Neural cell (in vitro differentiated cells): ENCODE data around the gene ZNF547.

Source experiments
- EP300 ChIP-seq: fragments of 450-650 bp; conservative IDR thresholded peaks from 2 replicates; pipeline ENCODE4 v1.6.1; 2014; ENCODE audit warnings: antibody characterized with exemption, mild to moderate bottlenecking, moderate library complexity; ENCODE audit not compliant: poor library complexity, severe bottlenecking
- EZH2 ChIP-seq: fragments of 200-600, 300-800 bp; shearing (Covaris generic), sonication (generic); IDR thresholded peaks from 2 replicates; pipeline ENCODE4 v1.6.1; 2014; ENCODE audit warnings: antibody characterized with exemption, low read length, borderline replicate concordance, mild to moderate bottlenecking; ENCODE audit not compliant: insufficient read depth, poor library complexity, severe bottlenecking
- POLR2AphosphoS5 ChIP-seq: IDR thresholded peaks from 2 replicates; pipeline ENCODE4 v1.6.1; 2012
- TF ChIP-seq, protein P1 (sequence below): fragments of 450-650 bp; IDR thresholded peaks from 2 replicates; pipeline ENCODE4 v1.5.1; 2014; ENCODE audit warnings: antibody characterized with exemption, mild to moderate bottlenecking, moderate library complexity; ENCODE audit not compliant: poor library complexity, severe bottlenecking

DNA sequence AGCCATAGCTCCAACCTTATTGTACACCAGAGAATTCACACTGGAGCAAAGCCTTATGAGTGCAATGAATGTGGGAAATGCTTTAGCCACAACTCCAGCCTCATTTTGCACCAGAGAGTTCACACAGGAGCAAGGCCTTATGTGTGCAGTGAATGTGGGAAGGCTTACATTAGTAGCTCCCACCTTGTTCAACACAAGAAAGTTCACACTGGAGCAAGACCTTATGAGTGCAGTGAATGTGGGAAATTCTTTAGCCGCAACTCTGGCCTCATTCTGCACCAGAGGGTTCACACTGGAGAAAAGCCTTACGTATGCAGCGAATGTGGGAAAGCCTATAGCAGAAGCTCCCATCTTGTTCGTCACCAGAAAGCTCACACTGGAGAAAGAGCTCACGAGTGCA is 5.9 kb upstream of the ZNF547 start:
- TF ChIP-seq POLR2AphosphoS5 (no peak), EP300 (no peak), EZH2 (no peak)
- TF ChIP-seq, protein P1, sequence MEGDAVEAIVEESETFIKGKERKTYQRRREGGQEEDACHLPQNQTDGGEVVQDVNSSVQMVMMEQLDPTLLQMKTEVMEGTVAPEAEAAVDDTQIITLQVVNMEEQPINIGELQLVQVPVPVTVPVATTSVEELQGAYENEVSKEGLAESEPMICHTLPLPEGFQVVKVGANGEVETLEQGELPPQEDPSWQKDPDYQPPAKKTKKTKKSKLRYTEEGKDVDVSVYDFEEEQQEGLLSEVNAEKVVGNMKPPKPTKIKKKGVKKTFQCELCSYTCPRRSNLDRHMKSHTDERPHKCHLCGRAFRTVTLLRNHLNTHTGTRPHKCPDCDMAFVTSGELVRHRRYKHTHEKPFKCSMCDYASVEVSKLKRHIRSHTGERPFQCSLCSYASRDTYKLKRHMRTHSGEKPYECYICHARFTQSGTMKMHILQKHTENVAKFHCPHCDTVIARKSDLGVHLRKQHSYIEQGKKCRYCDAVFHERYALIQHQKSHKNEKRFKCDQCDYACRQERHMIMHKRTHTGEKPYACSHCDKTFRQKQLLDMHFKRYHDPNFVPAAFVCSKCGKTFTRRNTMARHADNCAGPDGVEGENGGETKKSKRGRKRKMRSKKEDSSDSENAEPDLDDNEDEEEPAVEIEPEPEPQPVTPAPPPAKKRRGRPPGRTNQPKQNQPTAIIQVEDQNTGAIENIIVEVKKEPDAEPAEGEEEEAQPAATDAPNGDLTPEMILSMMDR = no peak
